GM21447 (cell line): ENCODE measurements around the gene G6PC1.
"Not testable (repeated sequence)": the region's sequence is repeated elsewhere in the genome, so short reads cannot be mapped to it uniquely, and the experiment has no call there.

Experiments
- ATAC-seq: cut with Tn5 transposase; IDR thresholded peaks from one replicate; pipeline ENCODE4 v1.9.1; 2021; ENCODE audit not compliant: unreplicated experiment

The G6PC1 gene

GRCh38 chr17:42899981-42900380 lies 618 bp upstream of the G6PC1 start:
- not testable (repeated sequence) for ATAC-seq

GRCh38 chr17:42901535-42902229 lies 1.1 kb downstream of the G6PC1 start:
- ATAC-seq, result no peak

- no peak for ATAC-seq
These were observed 3.5 kb downstream of the G6PC1 start for GRCh38 chr17:42904110-42904469.

GRCh38 chr17:42906772-42907446 lies 6.3 kb downstream of the G6PC1 start:
- no peak for ATAC-seq

GRCh38 chr17:42908872-42909700 lies 8.5 kb downstream of the G6PC1 start:
- ATAC-seq, result no peak

GRCh38 chr17:42913522-42913921 lies 12.9 kb downstream of the G6PC1 start:
- ATAC-seq, result no peak

GRCh38 chr17:42913981-42914617 lies 13.5 kb downstream of the G6PC1 start:
- ATAC-seq, result no peak

GRCh38 chr17:42915288-42915687 lies 14.7 kb downstream of the G6PC1 start:
- not testable (repeated sequence) for ATAC-seq

DNA sequence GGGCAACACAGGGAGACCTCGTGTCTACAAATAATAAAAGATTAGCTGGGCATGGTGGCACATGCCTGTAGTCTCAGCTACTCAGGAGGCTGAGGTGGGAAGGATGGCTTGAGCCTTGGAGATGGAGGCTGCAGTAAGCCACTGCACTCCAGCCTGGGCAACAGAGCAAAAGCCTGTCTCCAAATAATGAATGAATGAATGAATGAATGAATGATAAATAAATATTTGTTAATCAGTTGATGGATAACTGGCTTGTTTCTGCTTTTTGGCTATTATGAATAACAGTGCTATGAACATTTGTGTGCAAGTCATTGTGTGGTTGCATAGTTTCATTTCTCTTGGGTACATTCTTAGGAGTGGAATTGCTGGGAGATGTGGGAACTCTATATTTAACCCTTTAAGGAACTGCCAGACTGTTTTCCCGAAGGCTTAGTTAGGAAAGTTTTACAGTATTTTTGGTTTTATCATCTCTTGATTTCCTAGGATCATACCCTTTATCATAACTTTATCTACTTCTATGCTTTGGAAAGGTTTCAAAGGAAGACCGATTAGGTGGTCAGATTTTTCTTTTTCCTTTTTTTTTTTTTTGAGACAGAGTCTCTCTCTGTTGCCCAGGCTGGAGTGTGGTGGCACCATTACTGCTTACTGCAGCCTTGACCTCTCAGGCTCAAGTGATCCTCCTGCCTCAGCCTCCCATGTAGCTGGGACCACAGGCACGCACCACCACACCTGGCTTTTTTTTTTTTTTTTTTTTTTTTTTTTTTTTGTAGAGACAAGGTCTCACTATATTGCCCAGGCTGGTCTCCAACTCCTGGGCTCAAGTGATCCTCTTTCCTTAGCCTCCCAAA lies 16.0 kb downstream of the G6PC1 start:
- ATAC-seq, result not testable (repeated sequence)

DNA sequence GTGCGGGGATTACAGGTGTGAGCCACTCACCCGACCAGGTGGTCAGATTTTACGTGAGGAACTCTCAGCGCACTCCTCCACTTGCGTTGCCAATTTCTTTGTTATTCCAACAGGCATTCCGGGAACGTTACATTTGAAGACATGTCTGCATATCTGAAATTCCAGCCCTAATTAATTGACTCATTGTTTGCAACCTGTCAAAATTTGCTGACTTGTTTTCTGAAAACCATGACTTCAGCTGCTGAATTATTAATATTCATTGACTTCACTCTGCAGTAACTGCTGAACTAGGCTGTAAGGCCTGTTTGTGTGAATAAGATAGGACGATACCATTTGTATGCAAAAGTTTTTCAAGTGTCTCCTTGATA lies 16.6 kb downstream of the G6PC1 start:
- no peak for ATAC-seq

- ATAC-seq, result no peak
These were observed 18.4 kb downstream of the G6PC1 start for GRCh38 chr17:42918902-42919521.

DNA sequence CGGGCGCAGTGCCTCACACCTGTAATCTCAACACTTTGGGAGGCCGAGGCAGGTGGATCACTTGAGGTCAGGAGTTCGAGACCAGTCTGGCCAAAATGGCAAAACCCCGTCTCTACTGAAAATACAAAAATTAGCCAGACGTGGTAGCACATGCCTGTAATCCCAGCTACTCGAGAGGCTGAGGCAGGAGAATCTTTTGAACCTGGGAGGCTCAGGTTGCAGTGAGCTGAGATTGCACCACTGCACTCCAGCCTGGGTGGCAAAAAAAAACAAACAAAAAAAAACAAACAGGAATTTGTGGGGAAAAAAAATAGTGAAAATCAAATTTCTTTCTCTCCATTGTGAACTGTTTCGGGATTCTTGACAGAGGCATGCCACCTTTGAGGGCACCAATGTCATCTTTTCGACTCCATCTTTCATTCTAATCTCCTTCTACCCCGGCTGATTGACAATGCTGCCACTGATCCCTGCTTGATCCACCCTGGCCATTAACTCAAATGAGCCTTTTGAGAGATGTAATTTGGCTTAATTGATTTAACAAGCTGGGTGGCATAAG lies 19.0 kb downstream of the G6PC1 start:
- ATAC-seq, result not testable (repeated sequence)

- no peak for ATAC-seq
These were observed 19.7 kb downstream of the G6PC1 start for GRCh38 chr17:42920106-42920900.

- no peak for ATAC-seq
These were observed 20.3 kb downstream of the G6PC1 start for GRCh38 chr17:42920922-42921321.

DNA sequence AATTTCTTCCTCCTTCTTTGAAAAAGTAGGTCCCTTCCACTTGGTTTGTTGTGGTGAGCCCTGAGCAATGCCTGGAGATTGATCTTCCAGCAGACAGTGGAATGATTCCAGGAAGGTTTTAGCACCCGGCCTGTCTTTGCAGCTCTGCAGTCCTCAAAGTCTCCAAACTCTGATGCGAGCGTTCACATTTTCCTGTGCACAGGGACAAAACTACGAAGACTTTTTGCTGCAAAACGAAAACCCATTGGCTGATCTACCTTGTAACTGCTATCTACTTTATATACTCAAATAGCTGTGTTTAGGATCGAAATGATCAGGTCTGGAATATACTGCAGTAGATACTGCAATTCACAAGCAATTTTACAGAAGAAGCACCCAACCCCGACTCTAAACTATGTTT lies 21.7 kb downstream of the G6PC1 start:
- ATAC-seq, result no peak

DNA sequence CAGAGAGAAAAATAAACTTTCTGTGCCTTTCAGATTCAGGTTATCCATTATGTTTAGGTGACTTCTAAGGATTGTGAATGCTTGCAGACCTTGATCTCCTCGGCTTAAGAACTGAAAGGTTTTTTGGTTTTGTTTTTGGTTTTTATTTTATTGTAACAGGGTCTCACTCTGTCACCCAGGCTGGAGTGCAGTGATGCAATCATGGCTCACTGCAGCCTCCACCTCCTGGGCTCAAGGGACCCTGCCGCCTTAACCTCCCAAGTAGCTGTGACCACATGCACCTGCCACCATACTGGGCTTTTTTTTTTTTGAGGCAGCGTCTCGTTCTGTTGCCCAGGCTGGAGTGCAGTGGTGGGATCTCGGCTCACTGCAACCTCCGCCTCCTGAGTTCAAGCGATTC lies 22.9 kb downstream of the G6PC1 start:
- ATAC-seq, result not testable (repeated sequence)

- no peak for ATAC-seq
These were observed 24.3 kb downstream of the G6PC1 start for GRCh38 chr17:42924891-42925290.

DNA sequence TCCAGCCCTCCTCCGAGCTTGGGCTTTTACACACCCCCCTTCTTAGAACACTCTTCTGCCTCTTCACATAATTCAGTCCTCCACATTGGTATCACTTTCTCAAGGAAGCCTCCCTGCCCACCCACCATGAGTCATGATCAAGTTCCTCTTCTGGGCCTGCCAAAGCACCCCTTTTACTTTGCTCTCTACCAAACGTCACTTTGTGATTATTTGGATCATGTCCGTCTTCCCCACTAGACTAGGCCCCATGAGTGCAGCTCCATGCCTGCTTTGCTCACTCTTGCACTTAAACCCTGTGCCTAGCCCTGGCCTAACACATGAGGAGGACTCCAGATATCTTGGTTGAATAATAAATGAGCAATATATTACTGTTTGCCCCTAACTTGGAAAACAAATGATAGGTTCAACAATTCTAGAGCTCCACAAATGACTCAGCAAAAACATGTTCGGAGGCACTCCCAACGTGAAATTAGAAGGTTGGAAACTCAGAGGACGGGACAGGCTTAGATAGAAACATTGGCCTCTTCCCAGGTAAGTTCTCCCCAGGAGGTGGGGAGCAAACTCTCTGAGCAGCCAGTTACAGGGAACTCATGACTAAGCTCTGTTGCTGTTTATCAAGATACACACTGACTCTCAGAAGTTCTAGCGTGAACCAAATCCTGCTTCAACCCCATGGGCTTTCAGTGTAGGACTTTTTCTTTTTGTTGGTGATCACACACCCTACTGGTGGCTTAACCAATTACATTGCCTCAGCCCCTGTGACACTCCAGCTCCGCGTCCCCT lies 28.3 kb downstream of the G6PC1 start:
- ATAC-seq, result no peak
